ENCODE measurements around the gene NTRK3.
"Not testable (repeated sequence)": the region's sequence is repeated elsewhere in the genome, so short reads cannot be mapped to it uniquely, and the experiment has no call there.

NTRK3 gene

DNA sequence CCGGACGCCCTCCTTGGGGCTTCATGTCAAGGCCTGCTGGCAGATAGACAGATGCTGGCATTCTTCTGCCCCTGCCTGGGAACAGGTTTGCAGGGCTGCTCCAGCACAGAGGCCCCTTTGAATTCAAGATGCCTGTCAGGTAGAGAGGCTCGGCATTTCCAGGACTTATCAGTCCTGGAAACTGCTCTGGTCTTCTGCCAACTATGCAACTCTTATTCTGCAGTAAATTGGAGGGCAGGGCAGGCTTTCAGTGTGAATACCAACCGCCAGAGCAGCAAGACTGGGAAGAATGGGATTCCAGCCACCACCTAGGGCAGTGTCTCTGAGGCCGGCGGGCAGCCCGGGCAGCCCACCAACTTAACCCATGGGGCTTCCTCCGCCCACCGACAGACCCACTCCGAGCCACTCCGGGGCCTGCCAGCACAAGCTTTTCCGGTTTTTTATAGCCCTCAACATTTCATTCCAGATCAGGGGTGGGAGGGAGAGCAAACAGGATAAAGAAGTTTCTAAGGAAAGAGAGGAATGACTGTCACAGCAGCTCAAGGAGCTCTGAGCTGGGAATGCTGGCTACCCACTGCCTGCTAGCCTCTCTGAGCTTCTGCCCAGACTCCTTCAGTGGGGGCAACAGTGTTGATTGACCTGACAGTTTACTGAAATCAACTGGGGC, 140.9 kb downstream of the NTRK3 start:
- no peak for DNase-seq

DNA sequence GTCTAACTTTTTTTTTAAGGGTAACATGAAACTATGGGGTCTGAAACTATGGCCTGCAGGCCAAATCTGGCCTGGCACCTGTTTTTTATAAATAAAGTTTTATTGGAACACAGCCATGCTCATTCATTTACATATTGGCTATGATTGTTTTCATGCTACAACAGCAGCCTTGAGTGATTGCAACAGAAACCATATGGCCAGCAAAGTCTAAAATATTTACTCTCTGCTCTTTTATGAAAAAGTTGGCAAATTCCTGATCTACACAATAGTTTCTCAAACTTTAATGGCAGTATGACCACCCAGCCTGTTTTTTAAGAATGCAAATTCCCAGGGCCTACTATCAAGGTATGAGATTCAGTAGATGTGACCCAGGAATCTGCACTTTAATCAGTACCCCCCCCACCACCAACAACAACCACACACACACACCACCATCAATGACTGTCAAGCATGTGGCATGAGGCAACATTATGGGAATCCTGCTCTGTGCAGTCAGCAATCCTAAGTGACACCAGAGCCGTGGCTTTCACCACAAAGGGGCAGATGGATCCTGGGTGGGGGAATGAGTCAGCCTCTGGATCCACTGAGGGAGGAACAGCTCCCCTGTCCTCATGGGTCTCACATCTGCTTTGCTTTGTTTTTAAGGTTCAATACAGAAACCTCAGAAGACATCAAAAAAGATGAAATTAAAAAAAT, 142.8 kb downstream of the NTRK3 start:
- DNase-seq: no peak

DNA sequence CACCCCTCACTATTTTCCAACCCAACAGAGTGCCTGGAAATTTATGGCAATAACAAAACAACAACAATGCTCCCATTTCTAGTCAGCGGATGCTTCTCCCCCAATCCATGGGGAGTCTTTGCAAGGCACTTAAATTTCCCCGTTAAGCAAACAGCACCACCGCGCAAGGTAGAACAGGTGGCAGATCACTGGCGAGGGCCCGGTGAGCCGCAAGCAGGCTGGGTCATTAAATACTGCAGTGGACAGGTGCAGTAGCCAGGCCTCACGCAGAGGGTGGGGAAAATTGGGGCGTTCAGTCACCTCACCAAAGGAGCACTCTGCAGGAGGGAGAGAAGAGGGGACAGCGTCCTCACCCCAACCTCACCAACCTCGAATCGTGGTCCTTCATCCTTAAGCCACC, 147.5 kb downstream of the NTRK3 start:
- DNase-seq: no peak

DNA sequence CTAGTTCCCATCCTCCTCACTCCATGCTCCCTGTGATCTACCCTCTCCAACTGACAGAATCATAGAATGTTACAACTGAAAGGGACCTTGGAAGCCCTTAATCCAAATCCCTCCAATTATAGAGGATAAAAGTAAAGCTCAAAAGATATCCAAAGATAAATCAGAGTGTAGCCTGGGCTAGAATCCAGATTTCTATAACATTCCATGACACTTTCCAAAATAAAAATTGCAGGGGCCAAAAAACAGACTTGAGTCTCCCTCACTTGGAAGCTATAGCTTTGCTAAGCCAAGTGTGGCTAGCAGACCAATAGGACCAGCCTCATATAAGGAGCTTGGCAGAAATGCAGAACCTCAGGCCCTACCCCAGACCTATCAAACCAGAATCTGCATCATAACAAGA, 148.1 kb downstream of the NTRK3 start:
- DNase-seq: no peak

DNA sequence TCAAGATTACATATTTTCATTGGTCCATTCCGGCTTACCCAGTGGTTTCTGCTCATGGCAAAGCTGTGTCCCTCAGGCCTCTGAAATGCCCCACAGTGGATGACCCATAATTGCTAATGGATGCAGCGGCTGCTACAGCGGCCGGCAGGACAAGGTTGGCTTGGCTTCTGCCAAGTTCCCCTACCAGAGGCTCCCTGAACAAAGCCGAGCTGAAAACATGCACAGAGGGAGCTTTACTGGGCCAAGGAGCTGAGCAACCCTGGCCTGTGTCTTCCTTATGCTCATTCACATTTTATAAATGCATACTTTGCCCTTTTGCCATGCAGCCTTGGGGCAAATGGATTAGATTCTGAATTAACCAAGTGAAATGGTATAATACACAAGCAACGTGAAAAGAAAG, 150.5 kb downstream of the NTRK3 start:
- DNase-seq: no peak

DNA sequence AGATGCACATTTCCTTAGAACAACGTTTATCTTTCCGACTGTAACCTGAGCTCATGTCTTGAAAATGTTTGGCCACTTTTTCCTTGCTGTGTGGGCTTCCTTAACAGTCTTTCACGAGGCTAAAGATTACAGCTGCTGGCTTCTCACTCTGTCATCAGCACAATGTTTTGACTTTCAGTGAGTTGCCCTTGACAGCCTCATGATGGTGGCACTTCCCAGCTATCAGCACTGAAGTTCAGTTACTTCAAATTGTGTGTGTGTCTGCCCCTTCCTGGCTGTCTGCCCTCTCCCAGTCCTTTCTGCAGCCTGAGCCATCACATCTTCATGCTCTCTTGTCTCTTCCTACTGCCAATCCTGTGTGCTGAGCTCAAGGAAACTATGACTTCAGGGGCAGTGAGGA, 152.2 kb downstream of the NTRK3 start:
- DNase-seq: no peak

DNA sequence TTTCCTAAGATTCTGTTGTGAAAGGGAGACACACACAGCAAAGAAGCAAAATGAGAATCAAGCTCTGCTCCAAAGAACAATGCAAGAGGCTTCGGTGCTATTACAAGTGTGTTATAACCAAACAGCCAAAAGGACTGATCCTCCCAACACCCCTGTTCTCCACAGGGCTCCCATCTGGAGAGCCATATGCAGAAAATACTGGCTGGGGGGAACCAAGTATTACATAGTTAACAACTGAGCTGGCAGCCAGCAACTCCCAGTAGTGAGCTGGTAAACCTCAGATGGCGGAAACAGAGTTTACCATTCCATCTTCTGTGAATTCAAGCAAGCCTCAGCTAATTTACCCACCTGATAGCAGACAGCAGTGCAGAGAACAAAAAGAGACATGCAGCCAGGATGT, 156.4 kb downstream of the NTRK3 start:
- no peak for DNase-seq

DNA sequence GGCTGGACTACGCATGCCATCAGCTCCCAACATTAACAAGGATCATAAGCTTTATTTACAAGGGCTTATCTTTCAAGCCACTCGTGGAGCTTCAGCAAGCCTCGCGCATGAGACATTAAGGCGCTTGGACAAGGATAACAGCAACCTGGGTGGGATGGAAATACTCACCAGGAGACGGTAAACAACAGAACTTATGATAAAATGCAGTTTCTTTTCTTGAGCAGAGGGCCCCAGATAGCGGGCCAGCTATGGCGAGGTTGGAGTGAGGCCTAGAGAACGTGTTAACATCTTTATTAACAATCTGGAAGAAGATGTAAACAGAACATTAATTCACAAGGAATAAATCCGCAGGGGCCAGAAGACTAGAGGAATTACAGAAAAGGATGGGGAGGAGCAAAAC, 158.2 kb downstream of the NTRK3 start:
- no peak for DNase-seq

DNA sequence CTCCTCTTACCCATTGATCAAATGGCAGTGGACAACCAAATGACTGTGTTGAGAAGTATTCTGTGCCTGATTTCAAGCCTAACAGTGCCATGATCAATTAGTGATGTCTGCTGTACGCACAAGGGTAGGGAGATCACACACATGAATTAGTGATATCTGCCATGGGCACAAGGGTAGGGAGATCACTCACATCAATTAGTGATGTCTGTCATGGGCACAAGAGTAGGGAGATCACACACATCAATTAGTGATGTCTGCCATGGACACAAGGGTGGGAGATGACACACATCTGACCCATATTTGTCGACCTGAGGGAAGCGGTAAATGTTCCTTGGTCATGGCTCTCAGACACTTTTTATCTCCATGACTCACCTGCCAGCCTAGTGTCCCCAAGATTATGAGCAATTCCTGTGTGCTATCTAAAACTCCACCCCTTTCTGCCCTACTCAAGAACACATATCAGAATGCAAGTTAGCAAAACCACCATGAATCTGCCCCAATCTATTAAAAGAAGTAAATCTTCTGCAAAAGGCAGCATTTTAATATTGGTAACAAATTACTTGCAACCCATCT, 165.0 kb downstream of the NTRK3 start:
- no peak for DNase-seq

DNA sequence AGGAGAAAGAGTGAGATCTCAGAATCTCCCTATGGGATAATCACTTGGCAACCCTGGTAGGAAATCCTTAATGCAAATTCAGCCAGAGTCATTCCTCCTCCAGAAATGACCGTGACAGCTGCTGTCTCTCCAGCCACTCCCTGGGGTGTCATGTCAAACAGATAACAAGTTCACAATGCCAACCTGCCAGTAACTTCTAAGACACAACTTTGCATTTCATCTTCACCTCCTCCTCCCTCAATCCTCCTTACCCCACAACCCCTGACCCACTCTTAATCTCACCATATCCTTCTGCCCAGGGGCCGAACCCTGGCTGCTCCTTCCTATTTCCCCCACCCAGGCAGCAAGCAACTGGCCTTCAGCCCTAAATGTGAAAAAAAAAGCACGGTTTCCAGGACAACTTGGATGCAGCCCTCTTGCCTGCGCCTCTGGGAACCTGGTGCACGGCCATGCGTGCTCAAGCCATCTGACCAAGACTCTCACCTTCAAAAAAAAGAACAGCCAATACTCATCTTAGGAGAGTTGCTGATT, 166.0 kb downstream of the NTRK3 start:
- DNase-seq: no peak

DNA sequence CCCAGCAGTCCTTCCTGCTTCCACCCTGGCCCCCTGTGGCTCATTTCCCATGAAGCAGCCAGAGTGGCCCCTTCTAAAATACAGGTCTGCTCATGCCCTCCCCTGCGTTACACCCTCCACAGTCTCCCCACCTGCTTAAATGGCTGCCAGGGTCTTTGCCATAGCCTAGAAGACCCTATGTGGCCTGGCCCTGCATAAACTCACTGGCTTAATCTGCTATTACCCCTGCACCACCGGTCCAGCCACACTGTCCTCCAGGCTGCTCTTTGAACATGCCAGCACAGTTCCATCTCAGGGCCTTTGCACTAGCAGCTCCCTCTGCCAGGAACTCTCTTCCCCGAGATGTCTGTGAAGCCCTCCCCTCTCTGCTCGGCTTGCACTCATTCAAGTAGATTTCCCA, 166.8 kb downstream of the NTRK3 start:
- DNase-seq: no peak

DNA sequence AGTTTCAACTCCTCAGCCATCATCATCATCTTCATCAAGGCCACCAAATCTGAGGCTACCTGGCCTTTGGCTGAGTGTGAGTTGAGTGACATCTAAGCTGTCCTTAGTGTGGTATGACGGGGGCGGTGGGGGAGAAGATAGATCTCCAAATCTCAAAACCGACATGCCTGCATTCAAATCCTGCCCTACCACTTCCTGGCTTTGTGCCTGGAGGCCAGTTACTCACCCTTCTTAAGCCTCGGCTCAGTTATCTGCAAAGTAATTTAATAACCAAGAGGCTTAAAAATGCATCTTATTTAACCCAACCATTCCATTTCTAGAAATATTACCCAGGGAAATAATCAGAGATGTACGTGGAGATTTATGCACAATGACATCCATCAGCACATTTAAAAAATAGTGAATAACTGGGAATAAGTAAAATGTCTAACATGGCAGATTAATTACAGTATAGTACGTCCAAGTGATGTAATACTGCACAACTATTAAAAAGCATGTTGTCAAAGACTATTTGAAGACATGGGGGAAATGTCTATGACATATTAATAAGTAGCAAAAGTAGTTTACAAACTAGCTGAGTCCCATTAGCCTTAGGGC, 167.4 kb downstream of the NTRK3 start:
- no peak for DNase-seq

DNA sequence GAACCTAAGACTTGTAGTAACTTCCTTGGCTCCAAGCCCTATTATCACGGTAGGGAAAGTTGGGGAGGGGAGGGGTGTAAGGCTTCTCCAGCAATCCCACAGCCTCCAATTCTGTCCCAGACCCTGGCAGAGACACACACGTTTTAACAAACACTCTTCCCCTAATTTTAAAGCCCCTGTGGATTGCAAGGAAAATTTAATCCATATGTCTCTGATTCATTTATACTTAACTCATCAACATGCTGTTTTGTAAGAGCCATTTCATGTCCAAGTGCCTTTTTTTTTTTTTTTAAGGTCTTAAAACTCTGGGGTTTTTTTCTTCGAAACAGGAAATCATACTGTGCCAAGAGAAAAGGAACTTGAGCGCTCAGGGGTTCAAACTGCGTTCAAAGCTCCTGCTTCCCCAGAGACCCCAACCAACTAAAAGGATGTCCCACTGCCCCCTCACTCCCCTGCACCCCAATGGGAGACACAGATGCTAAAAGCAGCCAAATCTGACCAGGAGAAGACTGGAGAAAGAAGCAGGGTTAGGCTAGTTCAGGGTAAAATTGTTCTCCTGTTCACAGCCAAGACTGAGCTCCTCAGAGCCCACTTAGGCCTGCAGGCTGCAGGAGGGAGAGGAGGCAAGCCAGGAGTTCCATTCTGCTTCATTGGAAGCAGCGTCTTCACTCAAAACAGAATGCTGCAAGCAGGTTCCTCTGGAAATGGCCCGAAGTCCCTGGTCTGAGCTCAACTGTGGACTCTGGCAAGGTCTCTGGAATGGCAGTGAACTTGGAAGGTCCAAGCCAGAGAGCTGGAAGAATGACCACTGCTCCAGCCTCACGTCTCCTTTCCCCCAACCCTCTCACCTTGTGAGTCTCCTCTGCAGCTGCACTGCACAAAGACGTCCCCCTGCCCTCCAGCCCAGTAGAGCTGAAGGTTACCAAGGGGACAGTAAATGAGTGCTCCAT, 172.5 kb downstream of the NTRK3 start:
- DNase-seq: no peak

DNA sequence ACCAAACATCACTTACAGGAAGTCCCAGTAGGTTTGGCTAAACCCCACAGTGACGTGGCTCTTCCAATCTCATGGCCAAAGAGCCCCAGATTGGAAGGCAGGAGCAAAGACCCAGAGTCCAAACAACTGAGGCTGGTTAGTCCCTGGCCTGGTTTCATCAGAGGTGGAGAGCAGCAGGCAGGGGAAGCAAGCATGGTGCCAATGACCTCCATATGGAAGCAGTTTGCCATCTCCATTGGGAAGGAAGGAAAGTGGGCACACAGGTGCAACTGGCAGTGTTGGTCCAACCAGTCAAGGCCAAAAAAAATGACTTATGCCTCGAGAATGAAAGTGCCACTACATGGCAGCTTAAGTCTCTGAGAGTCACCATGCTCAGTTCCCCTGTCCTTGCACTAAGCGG, 175.9 kb downstream of the NTRK3 start:
- DNase-seq: no peak

DNA sequence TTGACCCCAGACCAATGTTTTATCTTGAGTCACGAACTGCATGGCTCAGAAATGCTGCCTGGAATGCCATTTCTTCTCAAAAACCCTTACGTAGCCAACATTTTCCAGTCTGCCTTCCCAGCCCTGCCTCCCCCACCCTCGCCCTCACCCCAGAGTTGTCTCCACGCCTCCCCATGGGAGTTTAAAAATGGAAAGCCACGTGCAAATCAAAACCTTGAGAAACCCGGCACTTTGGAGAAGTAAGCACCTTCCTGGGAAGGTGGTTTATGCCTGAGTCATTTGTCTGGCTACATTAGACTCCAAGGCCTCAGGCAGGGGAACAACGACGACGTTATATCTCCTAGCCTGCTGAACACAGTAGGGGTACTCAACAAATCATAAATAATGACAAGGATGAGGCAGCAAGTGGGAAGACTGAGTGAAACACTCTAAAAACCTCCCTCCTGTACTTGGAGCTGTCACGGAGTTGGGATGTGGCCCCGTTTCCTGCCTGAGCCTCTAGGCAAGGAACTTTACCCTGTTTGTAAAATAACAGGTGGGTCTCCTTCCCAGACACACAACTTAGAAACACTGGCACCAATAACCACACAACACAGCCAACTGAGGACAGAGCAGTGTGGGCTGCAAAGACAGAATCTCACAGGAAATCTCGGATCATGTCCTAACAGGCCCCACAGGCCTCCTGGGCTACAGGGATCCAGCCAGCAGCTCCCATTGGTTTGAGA, 179.1 kb downstream of the NTRK3 start:
- DNase-seq: no peak

DNA sequence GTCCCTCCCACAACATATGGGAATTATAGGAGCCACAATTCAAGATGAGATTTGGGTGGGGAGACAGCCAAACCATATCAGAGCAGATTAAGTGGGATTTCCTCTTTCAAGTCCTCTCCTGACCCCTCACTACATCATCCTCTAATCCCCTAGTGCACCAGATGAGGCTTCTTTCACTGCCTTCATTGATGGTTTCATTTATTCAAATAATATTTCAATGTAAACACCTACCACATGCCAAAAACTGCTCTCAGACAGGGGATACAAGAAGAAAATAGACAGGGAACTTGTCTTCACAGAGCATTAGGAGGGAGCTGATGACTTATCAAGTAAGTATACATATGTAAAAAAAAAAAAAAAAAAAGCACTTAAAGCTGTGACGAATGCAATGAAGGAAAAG, 180.2 kb downstream of the NTRK3 start:
- no peak for DNase-seq

DNA sequence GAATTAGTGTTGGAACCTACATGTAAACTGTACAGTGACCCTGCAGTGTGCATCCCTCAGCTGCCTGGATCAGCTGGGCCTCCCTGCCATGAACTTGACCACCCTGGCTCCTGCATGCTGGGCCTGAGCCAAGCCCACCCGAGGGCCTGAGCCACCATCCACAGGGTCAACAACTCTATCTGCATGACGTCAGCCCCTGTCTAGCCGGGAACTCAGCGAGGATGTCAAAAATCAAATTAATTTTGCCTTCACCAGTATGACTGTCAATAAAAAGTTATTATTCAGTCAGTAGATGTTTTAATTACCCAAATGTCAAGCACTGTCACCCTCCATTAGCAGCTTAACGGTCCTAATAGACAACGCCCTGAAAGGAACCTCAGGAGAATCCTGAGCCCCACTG, 181.4 kb downstream of the NTRK3 start:
- no peak for DNase-seq

DNA sequence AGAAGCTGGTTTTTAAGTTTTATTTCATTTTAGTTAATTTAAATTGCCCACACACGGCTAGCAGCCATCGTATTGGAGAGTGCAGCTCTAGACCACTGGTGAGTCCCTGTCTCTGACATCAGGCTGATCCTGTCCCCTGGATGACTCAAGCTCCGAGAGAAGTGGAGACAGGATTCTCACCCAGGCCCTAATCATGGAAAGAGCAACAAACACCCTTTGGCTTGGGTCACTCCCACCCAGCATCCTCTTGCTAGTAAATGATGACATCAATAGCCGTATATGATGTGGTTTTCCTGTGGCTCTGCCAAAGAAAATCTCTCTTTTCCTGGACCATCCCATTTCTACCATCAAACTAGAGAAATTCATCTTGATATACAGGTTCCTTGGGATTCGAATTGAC, 182.2 kb downstream of the NTRK3 start:
- DNase-seq: no peak

DNA sequence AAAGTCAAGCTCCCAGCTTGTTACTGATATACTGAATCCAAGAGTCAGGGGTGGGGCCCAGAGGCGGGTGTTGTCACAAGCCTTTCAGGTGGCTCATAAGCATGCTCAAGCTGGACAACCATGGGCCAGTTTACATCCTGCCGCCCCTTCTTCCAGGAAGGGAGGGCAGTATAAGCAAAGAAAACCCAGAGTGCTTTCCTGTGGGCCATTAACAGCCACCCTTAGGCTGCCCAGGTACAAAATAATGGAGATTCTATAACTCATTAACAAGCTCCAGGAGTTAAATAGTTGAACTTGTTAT, 183.2 kb downstream of the NTRK3 start:
- no peak for DNase-seq

DNA sequence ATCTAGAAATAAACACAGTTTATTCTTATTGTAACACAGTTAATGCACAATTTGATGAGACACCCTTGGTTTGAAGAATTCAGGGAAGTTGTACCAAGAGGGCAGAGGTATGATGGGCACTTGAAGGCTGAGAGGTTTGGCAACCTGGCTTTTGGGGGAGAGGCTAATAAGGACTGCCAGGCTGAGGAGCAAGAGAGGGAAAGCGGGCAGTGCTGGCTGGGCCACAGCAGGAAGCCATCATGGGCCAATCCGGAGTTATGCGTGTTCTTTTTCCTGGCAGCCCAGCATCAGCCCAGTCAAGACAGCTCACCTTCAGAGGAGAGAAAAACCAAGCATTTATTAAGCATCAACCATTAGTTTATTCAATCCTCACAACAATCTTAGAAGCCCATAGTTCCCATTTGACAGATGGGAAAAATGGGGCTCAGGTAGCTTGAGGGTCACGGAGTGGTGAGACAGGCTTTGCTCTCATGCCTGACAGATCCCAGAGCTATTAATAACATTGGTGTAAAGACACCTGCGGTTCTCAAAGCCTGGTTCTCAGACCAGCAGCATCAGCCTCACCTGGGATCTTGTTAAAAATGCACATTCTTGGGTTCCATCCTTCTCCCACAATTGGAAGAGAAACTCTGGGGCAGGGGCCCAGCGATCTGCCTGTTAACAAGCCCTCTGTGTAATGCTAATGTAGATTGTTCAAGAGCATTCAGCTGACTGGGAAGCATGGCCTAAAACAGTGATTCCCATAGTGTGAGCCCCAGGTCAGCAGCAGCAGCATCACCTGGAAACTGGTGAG, 183.7 kb downstream of the NTRK3 start:
- DNase-seq: no peak

DNA sequence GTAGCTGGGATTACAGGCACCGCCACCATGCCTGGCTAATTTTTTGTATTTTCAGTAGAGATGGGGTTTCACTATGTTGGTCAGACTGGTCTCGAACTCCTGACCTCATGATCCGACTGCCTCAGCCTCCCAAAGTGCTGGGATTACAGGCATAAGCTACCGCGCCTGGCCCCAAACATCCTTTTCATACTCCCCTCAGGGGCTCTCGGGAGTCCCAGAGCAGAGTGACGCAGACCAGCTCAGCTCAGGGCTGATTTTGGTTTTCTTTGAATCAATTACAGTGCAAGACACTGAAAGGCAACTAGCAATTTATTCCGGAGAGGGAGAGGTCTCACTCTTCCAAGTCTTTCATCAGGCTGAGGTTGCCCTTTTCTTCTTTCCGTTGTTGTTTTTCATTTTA, 184.4 kb downstream of the NTRK3 start:
- not testable (repeated sequence) for DNase-seq
